MM.1S (cell line): ENCODE data around the gene CLRN3.

Source experiments
- EZH2phosphoT487 ChIP-seq: fragments of 300-600 bp; sonication (generic); IDR thresholded peaks from 2 replicates; pipeline ENCODE4 v1.6.1; 2018; ENCODE audit warnings: antibody characterized with exemption, low read length
- TF ChIP-seq, protein P1 (sequence below): fragments of 300-600 bp; sonication (generic); IDR thresholded peaks from 2 replicates; pipeline ENCODE4 v1.5.1; 2016; ENCODE audit warnings: antibody characterized with exemption, low read length, mixed read lengths

GRCh38 chr10:127923646-127924045 is 30.9 kb upstream of the CLRN3 start:
- no peak for TF ChIP-seq EZH2phosphoT487
- TF ChIP-seq, protein P1, sequence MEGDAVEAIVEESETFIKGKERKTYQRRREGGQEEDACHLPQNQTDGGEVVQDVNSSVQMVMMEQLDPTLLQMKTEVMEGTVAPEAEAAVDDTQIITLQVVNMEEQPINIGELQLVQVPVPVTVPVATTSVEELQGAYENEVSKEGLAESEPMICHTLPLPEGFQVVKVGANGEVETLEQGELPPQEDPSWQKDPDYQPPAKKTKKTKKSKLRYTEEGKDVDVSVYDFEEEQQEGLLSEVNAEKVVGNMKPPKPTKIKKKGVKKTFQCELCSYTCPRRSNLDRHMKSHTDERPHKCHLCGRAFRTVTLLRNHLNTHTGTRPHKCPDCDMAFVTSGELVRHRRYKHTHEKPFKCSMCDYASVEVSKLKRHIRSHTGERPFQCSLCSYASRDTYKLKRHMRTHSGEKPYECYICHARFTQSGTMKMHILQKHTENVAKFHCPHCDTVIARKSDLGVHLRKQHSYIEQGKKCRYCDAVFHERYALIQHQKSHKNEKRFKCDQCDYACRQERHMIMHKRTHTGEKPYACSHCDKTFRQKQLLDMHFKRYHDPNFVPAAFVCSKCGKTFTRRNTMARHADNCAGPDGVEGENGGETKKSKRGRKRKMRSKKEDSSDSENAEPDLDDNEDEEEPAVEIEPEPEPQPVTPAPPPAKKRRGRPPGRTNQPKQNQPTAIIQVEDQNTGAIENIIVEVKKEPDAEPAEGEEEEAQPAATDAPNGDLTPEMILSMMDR, result no peak
